ENCODE measurements around the gene ZMAT2.
"Not testable (repeated sequence)": the region's sequence is repeated elsewhere in the genome, so short reads cannot be mapped to it uniquely, and the experiment has no call there.

The ZMAT2 gene

GRCh38 chr5:140690941-140691924 lies 9.0 kb upstream of the ZMAT2 start, which contains the start of the genes HARS1 and HARS2:
TSS of gene HARS1 (minus strand) at chr5:140691370. CDS start at chr5:140691304, 66 bp downstream.
TSS of gene HARS2 (plus strand) at chr5:140691455. CDS start at chr5:140691649, 194 bp downstream.
- TF ChIP-seq, protein P1, sequence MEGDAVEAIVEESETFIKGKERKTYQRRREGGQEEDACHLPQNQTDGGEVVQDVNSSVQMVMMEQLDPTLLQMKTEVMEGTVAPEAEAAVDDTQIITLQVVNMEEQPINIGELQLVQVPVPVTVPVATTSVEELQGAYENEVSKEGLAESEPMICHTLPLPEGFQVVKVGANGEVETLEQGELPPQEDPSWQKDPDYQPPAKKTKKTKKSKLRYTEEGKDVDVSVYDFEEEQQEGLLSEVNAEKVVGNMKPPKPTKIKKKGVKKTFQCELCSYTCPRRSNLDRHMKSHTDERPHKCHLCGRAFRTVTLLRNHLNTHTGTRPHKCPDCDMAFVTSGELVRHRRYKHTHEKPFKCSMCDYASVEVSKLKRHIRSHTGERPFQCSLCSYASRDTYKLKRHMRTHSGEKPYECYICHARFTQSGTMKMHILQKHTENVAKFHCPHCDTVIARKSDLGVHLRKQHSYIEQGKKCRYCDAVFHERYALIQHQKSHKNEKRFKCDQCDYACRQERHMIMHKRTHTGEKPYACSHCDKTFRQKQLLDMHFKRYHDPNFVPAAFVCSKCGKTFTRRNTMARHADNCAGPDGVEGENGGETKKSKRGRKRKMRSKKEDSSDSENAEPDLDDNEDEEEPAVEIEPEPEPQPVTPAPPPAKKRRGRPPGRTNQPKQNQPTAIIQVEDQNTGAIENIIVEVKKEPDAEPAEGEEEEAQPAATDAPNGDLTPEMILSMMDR (IDR thresholded peaks at IDR 0.05; ENCODE audit: low read depth, low read length) = peak; percentile 17
- peak; percentile 86 for DNase-seq (ENCODE audit: extremely low read depth, low read depth)

- DNase-seq (ENCODE audit: extremely low read depth, low read depth) = no peak
- TF ChIP-seq, protein P1 (IDR thresholded peaks at IDR 0.05; ENCODE audit: low read depth, low read length) = no peak
Observed at GRCh38 chr5:140694276-140694675, 6.0 kb upstream of the ZMAT2 start.

GRCh38 chr5:140696891-140697492 lies 3.3 kb upstream of the ZMAT2 start:
- TF ChIP-seq, protein P1 (IDR thresholded peaks at IDR 0.05; ENCODE audit: low read depth, low read length) = no peak
- no peak for DNase-seq (ENCODE audit: extremely low read depth, low read depth)

GRCh38 chr5:140707812-140708211 lies 7.6 kb downstream of the ZMAT2 start:
- TF ChIP-seq, protein P1 (IDR thresholded peaks at IDR 0.05; ENCODE audit: low read depth, low read length) = no peak
- DNase-seq (ENCODE audit: extremely low read depth, low read depth) = no peak

DNA sequence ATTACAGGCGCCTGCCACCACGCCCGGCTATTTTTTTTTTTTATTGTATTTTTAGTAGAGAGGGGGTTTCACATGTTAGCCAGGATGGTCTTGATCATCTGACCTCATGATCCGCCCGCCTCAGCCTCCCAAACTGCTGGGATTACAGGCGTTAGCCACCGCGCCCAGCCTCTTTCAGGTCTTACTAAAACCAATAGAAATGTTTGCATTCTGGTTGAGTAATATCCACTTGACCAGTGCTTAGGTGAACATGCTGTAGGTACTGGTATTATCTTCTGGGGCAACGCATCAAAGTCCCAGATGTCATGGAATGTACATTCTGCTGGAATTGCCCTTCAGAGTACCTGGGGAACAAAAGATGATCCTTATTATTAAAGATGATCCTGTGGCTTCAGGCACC lies 8.5 kb downstream of the ZMAT2 start:
- DNase-seq (ENCODE audit: extremely low read depth, low read depth) = not testable (repeated sequence)

GRCh38 chr5:140710899-140711552 lies 10.8 kb downstream of the ZMAT2 start:
- peak; percentile 98 for DNase-seq (ENCODE audit: extremely low read depth, low read depth)

DNA sequence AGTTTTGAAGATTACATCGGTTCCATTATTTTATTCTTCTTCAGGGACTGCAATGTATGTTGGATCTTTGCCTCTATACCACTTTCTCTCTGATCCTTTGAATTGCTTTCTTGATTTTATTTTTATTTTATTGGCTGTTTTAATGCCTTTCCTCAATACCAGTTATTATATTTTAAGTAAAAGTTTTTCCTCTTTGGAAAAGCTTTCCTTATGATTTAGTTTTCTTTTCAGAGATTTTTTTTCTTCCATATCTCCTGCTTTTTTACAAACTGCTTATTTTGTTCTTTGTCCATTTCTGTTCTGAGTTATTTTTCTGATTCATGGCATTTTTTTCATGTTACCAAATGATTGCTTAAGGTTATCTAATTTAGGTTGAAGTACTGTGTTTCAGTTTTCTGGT lies 11.5 kb downstream of the ZMAT2 start:
- DNase-seq (ENCODE audit: extremely low read depth, low read depth) = no peak
- TF ChIP-seq, protein P1 (IDR thresholded peaks at IDR 0.05; ENCODE audit: low read depth, low read length) = no peak

More at GRCh38 chr5:140710899-140711552, 10.8 kb downstream of the ZMAT2 start:
- TF ChIP-seq, protein P1 (IDR thresholded peaks at IDR 0.05; ENCODE audit: low read depth, low read length) = no peak

All from AG09319 (cell line).